Lower leg skin (tissue), 3 donors: ENCODE measurements around the gene DDX5.

Source experiments
- CTCF ChIP-seq, 3 donors: fragments of 450-650 bp; IDR thresholded peaks; one replicate each; pipeline ENCODE4 v1.5.1; 2016; ENCODE audit warnings: antibody characterized with exemption in 3 of 3, mild to moderate bottlenecking in 3 of 3, moderate library complexity in 2 of 3
- POLR2A ChIP-seq, 2 donors: fragments of 450-650 bp; IDR thresholded peaks; one replicate each; pipeline ENCODE4 v1.6.1; 2016 to 2017; ENCODE audit warnings: antibody characterized with exemption in 2 of 2, mild to moderate bottlenecking in 1 of 2, moderate library complexity in 1 of 2

- TF ChIP-seq CTCF (IDR thresholded peaks at IDR 0.05), result no peak
- no peak for TF ChIP-seq POLR2A (IDR thresholded peaks at IDR 0.05)
Measured at GRCh38 chr17:64531955-64532371, 25.9 kb upstream of the DDX5 start.
